NB4 (cell line): ENCODE data around the gene EAPP.

Experiments used
- CTCF ChIP-seq: IDR thresholded peaks from one replicate; pipeline ENCODE4 v1.5.1; 2012; ENCODE audit warnings: low read depth, low read length
- MAX ChIP-seq: IDR thresholded peaks from 2 replicates; pipeline ENCODE4 v1.6.1; 2011; ENCODE audit warnings: low read depth, low read length
- MYC ChIP-seq: IDR thresholded peaks from 2 replicates; pipeline ENCODE4 v1.6.1; 2011; ENCODE audit warnings: low read depth, low read length
- POLR2A ChIP-seq: IDR thresholded peaks from 2 replicates; pipeline ENCODE4 v1.6.1; 2011; ENCODE audit warnings: mild to moderate bottlenecking; ENCODE audit not compliant: insufficient read length; ENCODE audit errors: extremely low read depth

- TF ChIP-seq CTCF (no peak), POLR2A (no peak), MAX (no peak), MYC (no peak)
These were observed 44.0 kb upstream of the EAPP start for GRCh38 chr14:34583525-34583924.
